Stimulated activated CD4-positive, alpha-beta T cell treated with anti-CD3 and anti-CD28 coated beads, Interleukin-15, amount 100 ng/mL, for 48 hours (primary cell): ENCODE results near the gene CCDC174.

Experiments
- DNase-seq, 2 donors: peaks; one replicate each; pipeline ENCODE4 v3.0.0-alpha.2; 2020; ENCODE audit warnings: low read depth in 2 of 2

Gene CCDC174

GRCh38 chr3:14701676-14702075 lies 50.1 kb downstream of the CCDC174 start:
- no peak for DNase-seq

DNA sequence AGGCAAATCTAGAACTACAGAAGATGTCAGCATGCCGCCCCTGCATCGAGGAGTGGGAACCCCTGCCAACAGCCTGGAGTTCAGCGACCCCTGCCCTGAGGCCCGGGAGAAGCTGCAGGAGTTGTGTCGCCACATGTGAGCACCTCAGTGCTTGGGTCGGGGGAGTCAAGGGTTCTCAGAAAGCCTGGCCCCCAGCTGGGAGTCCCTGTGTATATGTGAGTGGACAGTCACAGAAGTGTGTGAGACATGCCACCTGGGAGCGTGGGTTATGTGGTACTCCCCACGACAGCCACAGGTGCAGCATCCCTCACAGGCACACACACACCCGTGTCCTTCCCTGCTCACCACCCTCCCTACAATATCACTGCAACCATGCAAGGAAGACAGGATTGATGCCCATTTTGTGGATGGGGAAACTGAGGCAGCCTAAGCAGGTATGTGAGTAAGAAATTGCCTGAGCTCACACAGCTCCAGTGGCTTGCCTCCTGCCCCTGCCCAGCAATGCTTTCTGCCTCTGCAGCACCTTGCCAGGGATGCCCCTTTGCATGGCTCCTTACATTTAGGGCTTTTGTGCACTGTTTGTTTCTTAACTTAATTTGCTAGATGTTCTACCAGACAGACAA lies 51.7 kb downstream of the CCDC174 start:
- DNase-seq: no peak

GRCh38 chr3:14703791-14704190 lies 52.2 kb downstream of the CCDC174 start:
- DNase-seq: no peak

- no peak for DNase-seq
Observed at GRCh38 chr3:14706096-14706495, 54.5 kb downstream of the CCDC174 start.

DNA sequence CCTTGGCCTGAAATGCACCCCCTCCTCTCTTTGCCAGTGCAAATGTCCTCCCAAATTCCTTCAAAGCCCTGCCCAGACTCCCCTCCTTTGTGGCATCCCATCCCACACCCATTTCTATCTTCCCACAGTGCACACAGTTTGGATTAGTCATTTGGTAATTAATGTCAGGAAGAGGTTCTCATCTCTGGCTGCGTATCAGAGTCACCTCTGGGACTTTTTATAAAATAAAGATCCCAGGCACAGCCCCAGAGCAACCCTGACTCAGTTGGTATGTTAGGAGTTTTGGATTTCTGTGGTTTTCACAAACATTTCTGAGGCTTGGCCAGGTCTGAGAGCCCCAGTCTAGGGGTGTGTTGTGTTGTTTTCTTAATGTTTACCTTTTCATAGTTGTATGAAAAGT lies 65.0 kb downstream of the CCDC174 start:
- no peak for DNase-seq

DNA sequence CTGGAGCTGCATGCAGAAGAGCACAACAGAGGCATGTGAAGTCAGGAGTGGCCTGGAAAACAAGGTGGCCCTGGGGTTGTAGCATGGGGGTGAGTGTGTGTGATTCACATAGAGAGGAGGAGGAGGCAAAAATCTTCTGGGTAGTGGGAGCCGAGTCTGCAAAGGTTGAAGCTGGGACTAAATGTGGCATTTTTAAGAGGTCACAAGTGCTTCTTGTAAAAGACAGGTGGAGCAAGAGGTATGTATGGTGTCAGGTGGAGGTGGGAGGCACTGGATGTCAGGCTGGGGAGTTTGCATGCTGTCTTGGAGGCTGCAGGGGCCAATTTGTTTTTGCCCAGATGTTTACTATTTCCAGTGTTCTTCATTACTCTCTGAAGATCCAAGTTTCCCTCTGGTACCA lies 65.7 kb downstream of the CCDC174 start:
- DNase-seq: no peak

GRCh38 chr3:14718539-14718938 lies 67.0 kb downstream of the CCDC174 start:
- no peak for DNase-seq

DNA sequence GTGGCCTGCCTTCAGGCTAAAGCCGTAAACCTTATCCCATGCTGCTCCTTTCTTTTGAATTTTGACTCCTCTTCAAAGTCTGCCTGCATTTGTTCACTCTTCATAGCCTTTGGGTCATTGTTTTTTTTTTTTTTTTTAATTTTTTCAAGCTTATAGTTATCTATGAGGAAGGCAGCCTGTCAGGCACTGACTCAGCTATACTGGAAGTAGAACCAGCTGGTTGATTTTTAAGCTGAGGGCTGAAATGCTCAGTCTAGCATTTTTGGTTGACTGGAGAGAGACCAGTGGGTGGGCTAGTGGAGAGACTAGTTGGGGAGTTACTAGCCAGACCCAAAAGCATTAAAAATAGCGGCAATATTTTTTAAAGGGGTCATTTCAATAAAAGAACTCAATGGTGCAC lies 67.4 kb downstream of the CCDC174 start:
- no peak for DNase-seq

DNA sequence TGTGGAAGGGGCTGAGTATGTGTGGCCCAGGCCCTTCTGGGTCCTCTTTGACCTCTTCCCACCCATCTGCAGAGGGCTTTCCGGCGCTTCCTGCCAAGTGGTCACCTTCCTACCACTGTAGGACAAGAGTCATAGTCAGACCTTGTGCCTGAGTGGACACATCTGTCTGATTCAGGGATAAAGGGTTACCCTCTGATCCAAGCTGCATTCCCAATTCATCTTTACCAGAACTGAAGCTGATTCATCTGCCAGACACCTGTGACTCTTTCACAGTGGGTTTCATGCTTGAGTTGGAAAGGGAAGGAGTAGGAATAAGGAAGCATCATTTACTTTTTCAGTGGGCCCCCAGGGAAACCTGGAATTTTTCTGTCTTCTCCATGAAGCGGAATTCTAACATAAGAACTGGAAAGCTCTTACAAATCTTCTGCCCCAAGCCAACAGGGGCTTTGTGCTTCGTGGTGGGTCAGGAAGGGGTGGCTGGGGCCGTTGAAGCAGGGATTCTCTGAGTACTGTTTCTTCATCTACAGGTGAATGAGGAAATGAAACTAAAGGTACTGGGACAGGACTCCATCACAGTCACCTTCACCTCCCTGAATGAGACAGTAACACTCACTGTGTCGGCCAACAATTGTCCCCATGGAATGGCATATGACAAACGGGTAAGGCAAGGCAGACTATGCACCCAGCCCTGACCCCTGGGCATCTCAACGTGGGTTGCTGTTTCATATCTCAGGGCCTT lies 69.7 kb downstream of the CCDC174 start:
- no peak for DNase-seq
